GM19035 (cell line): ENCODE results near the gene DEGS2.

ENCODE experiments used
- ATAC-seq: cut with Tn5 transposase; IDR thresholded peaks from one replicate; pipeline ENCODE4 v1.9.1; 2021; ENCODE audit not compliant: unreplicated experiment

DEGS2 gene

DNA sequence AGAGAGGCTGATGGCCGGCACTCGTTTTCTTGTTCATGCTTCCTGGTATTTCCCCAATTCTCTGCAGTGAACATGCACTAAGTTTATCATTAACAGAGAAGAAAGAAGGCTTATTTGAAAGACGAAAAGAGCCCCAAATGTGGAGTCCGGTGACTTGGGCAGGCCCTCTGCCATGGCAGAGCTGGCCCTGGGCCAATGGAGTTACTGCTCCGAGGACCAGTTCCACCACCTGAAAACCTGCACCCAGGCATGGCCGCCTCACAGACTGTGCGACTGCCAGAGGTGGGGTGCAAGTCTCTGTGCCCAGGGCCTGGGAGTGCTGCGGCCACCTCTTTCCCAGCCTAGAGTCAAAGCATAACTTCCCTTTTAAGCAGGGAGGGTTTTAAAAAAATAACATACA lies 24.9 kb downstream of the DEGS2 start:
- no peak for ATAC-seq

DNA sequence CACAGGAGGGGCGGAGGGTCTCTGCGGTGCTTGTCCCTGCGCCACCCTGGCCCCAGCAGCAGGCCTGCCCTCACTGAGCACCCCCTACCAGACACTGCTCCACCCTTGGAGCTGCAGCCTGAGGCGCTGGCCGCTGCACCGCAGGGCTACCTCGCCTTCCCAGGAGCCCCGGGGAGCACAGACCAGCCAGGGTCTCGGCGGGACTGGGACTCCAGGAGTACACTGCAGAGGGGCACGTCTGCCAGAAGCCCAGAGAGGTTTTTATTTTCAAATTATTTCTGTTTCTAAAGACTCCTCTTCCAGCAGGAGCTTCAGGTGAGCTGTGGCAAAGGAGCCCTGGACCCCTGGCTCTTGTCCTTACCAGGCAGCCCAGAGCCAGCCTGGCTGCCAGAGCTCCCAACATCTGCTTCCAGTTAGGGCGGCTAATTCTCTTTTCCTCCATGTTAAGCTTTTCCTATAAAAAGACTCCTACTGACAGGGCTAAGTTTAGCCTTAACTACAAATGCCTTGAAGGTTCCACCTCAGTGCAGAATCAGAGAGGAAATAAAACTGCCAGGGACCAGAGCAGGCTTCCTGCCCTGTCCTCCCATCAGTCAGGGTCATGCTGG lies 26.4 kb downstream of the DEGS2 start:
- ATAC-seq = no peak

DNA sequence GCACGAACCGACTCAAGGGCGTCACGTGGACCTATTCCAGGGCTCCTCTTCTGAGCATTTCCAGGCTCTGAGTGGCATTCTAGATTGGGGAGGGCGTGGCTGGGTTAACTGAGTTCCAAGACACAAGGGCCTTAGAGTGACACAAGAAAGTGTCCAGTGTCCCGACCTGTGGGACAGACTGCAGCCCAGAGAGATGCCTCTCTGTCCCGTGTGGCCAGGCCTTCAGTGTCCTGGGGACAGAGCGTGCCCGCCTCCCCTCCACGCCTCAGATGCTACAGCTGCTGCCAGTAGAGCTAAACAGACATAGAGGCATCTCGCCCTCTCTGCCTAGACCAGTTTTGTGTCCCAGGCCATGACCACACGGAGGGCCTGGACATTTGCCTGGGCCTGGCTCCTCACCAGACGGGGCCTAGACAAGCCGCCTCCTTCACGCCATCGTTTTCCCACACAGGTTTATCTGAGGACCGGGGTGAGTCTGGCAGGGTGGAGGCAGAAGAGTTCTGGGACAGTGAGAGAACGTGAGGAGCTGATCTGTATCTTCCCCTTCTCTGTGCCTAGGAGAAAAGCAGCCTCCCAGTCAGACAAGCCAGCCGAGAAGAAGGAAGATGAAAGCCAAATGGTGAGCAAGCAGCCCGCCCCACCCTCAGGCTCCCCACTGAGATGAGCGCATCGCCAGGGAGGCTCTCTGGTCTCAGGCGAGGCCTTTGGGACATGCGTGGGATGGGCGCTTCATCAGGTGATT lies 27.1 kb downstream of the DEGS2 start:
- ATAC-seq = no peak

DNA sequence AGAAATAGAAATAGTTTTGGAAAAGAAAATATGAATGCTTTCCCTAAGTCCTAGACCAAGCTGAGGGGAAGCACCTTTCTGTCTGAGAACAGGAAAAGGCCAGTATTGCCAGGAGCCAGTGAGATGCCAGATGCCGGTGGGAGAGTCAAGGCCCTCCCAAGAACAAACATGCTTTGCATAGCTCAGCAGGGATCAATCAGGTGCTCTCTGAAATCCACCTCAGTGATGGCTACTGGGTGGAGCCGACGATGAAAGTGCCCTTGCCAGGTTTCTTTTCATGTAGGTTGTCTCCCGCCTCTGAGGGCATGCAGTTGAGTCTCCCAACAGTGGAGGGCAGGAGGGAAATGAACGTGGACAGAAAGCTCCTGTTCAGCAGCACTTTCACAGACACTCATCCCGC lies 28.3 kb downstream of the DEGS2 start:
- ATAC-seq = no peak

DNA sequence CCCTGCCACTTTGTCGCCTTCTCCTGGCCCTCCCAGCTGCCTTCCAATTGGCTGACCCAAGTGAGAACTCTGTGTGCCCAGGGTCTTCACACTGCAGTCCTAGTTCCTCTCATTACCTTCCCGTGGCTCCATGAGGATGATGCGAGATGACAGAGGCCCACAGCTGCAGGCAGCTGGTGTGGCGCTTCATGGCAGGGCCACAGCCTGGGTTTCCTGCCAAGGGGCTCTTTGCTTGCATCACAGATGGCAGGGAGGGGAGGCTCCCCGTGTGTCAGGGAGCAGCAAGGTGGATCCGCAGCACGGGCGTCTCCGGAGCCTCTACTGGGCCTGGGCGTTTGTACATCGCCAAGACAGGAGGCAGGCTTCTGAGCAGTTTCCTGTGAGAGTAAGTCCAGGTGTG lies 28.9 kb downstream of the DEGS2 start:
- no peak for ATAC-seq

DNA sequence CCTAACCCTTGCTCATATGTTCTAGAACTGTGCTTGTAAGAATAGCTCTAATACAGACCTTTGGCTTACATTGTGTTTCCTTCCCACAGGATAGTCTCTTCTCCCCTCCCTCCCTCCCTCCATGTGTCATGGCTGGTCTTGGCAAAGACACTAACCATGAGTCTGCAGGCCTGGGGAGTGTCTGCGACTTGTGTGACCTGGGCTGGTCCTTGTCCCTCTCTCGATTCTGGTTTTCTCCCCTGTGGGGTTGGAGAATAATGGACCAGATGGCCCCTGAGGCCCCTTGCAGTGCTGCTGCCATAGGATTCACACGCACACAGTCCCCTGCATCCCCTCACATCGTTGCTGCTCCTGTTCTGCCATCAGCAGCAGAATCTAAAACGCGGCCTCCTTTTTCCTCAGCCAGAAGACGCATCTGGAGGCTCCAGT lies 30.3 kb downstream of the DEGS2 start:
- ATAC-seq = no peak

DNA sequence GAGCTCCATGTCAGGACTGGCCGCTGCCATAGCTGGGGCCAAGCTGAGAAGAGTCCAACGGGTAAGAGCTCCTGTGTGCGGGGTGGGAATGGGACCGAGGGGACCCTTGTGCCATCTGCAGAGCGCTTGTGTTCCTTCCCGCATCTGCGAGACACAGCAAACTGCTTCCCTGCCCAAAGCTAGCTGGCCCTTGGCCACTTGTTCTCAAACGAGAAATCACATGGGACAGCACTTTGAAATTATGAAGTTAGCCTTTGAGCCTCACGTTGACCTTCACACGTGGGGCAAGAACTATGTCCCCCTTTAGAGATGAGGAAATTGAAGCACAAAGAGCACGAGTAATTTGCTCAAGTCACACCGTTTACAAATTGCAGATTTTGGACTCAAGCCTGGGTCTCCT lies 30.8 kb downstream of the DEGS2 start:
- no peak for ATAC-seq

DNA sequence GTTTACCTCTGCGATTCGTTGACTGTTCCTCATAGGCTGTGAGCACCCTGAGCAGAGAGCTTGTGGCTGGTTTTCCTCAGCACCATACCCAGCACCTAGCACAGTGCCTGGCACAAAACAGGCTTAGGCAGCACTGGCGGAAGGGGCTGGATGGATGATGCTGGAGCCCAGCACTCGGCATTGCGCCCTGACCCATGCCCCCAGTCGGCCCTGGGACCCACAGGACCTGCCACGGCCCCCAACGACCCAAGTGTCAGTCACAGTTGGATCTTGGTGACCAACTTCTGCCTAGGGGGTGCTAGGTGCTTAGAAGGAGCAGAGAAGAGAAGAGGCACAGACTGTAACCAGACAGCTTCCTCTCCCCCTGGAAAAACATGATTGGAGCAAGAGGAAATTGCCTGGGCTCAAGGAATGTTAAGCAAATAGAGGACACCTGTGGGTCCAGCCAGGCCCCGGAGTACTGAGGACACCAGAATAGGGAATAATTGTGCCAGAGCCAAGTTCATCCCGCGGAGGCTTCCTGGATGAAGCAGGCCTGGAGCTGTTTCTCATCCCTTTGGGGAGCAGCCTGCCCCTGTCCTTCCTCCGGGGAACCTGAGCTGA lies 31.5 kb downstream of the DEGS2 start:
- no peak for ATAC-seq

DNA sequence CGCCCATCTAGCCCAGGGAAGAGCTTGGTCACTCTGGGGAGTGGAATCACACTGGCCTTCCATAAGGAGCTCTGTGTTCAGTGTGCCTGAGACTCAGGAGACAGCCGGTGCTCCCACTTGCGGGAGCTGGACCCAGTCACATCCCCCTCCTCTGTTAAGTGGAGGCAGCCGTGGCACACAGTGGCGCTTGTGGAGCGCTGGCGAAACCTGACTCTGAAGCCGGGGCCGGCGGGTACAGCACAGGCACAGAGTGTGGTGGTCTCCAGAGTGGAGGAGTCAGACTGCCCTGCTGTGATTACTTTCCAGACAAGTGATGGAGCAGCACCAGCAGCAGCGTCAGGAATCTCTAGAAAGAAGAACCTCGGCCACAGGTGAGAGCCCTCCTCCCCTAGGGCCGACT lies 33.0 kb downstream of the DEGS2 start:
- ATAC-seq = no peak

DNA sequence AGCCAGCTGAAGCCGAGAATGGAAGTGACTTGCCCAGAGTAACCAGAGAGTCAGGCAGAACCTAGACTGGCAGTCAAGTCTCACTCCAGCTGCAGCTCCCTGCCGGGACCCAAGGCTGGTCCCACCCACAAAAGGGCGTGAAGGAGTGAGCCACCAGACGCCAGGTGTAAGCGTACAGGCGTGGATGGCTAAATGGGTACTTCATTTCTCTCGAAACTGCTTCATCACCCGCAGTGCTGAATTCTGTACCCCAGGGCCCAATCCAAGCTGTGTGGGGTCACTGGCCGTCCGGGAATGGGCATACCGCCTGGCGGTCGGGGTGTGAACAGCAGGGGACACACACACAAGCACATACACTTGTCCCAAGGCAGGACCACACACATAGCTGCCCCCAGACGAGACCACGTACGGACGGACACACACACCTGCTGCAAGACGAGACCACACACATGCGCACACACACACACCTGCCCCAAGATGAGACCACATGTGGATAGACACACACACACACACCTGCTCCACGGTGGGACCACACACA lies 34.8 kb downstream of the DEGS2 start:
- ATAC-seq = no peak

DNA sequence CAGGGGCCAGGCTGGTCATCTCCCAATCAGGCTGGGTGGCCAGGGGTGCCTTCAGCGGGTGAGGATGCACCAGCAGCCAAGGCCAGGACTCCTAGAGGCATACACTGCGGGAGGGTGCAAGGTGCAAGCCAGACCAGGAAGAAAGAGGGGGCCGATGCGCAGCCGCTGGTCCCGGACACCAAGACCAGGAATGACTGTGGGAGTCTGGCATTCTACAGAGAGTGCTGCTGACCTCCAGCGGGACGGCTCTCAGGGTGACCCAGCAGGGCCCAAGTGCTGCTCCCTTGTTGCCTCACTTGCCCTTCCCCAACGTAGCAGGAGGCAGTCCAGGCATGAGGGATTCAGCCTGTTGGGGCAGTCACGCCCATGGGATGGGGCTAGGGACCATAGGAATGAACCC lies 35.8 kb downstream of the DEGS2 start:
- ATAC-seq = no peak

DNA sequence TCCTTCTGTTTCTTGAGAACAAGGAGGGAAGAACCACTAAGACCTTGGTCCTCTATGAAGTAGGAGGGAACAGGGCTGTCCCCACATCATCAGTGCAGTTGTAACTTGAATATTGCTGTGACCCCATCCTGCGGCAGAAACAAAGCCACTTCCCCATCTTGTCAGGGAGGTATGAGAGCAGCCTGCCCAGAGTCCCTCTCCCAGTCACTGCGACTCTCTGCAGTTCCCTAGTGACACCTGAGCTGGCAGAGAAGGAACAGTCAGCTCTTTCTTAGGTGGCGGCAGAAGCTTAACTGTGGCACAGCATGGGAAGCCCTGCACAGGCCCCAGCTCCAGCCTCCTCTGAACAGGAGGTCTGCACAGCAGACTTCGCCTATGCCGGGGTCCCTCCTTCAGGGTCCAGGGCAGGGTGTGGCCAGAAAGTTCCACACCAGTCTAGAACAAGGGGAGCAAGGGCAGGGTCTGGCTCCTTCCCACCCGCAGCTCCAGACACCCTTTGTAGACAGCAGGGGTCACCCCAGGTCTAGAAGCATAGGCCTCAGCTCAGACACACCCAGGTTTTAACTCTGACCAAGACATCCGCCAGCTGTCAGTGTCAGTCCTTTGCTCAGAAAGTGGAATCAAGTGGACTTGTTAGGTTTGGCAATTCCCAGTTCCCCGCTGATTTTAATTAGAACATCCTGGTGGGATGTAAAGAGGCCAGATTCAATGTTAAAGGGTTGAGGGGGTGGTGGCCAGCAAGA lies 36.8 kb downstream of the DEGS2 start:
- ATAC-seq = no peak

DNA sequence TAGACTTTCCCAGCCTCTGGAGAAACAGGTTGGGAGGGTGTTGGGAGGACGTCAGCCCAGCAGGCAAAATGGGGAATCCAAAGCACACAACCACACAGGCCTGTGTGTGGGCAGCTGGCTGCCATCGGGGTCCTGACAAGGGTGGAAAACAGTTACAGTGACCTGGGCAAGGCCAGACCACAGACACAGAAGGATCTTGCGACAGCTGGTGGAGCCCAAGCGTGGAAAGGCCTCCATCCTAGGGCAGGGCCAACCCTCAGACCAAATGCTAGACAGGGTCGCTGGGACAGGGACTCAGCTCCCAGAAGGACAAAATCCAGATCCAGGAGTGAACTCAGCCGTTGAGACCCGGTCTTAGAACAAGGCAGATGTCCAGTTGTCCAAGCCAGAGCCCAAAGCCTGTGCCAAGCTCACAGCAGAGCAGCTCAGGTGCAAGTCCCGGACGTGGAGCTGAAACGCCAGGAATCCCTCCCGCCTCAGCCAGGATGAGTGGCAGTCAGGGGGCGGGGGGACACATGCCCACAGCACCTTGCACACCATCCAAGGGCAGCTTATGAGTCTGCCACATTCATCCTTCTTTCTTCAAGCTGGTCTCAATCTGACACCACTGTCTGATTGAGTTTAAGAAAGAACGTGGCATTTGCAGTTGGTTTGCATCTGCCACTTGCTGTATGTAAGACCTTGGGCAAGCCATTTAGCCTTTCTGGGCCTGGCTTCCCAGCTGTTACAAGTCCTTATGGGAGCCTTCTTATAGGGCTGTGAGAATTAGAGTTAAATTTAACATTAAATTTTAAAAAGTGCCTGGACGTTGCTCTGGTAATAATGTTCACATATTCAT lies 37.6 kb downstream of the DEGS2 start:
- ATAC-seq = no peak

DNA sequence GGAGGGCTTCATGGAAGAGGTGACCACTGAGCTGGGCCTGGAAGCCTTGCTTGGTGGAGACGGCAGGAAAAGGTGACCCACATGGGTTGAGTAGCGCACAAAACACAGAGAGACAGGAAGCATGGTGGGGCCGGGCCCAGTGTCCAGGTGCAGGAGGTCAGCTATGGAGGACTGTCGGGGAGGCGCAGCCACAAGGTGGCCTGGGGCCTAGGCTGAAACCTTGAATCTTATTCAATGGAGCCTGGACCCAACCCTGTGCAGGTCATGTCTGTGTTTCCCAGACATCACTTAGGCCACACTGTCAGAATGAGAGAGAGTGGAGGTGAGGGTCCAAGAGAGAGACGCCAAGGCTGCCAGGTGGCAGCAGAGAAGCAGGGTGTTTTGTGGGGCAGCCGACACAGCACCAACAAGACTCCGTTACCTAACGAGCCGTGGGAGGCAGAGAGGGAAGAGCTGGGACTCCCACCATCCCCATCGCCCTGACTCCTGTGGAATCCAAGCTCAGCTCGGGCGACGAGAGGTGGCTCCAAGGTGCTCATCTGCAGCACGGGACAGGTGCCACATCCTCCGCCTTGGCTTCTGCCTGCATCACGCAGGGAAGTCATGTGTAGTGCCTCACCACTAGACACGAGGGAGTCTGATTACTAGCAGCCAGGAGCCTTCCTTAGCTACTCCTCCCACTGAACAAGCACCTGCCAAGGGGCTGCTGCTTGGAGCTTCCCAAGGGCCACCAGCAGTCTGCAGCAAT lies 38.7 kb downstream of the DEGS2 start:
- no peak for ATAC-seq

DNA sequence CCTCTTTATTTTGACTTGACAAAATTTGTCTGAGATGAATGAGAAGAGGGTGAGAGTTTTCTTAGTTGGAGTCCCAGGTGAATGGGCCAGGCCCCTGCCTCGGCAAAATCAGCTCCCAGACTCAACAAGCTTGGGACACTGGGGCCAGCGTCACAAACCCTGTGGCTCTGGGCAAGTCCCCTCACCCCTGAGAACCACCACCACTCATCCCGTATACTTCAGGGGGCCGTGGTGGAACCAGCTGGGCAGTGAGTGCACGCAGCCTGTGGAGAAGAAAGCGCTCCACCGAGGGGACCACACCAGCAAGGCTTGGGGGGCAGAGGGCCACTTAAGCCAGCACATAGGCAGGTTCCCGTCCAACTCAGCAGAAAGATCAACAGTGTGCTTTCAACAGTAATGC lies 40.2 kb downstream of the DEGS2 start:
- no peak for ATAC-seq

DNA sequence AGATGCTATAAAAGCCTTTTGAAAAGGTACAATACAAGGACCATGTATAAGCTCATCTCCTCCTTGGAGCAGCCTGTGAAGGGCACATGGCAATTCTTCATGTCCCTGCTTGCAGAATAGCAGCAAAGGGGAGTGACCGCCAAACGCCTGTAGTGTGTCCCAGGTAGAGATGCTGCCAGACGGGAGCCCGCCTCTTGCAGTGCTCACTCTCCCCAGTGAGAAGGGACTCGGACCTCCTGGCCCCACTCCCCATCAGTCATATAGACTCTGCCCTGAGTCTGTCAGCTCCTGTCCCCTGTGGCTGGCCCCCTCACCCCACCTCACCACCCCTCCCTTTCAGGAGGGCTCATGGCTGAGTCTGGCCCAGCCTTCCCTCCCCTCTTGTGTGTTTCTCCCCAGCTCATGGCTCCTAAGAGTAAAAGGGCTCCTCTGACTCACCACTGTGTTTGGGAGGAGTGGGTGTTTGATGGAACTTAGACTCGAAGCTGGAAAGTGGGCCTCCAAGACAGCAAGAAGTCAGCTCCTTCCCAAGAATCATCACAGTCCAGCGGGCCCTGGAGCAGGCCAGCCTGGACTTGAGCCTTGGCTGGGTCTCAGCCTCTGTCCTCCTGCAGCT lies 40.9 kb downstream of the DEGS2 start:
- no peak for ATAC-seq

DNA sequence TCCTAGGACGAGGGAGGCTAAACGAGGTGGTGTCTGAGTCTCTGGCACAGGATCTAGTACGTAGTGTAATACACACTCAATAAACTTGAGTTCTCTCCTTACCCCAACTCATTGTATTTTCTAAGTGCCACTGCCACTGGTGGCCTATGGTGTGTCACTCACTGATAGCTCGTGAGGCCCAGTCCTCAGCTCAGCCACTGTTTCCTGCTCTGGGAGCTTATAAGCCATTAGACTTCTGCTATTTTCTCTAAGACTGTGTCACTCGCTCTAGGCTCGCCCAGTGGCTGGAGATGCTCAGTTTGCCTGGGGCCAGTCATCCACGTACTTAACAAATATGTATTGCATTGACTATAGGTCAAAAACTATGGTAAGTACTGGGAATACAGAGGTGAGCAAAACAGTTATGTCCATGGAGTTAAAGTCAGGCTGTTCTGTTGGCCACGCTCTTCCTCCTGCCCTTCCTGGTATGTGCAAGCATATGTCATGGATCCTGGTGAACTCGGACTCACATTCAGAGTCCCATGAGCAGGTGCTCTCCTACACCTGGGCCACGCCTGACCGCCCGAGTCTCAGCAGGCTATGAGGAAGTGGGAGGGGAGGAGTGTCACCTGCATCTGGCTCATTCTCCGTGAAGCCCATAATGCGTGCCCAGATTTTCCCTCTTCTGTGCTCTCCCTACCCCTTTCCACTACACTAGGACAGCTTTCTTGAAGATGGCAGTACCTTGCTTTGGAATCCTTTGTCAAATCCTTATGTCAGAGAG lies 41.6 kb downstream of the DEGS2 start:
- no peak for ATAC-seq

DNA sequence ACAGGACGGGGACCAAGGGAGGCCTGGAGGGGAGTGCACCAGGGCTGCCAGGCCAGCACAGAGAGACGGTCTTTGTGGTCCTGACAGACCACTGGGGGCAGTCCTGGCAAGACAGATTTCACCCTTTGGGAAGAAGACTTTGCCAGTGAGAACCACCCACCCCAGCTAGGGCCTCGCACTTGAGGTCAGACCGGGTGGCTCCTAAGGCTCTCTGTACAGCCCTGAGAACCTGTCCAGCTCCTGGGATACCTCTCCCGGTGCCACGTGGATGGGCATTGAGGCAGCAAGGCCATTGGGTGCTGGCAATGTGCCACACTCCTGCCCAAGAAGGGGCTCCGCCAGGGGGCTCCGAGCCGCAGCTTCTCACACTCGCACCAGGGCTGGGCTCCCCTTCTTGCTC lies 42.4 kb downstream of the DEGS2 start:
- ATAC-seq = no peak

DNA sequence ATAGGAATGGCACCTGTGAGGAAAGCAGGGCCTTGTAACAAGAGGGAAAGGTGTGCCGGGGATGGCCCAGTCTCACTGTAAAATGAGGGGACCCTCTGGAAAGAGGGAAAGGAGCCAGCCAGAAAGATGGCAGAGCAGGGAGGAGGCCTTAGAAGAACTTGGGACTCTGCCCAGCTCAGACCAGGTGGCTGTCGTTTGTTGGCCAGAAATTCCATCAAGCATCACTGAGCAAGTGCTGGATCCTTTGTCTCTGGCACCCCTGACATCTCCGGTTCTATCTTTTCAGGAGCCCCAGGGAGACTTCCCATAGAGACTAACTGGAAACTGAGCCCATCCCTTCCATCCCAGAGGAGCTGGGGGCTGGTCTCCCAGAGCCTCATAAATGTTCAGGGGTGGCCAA lies 43.3 kb downstream of the DEGS2 start:
- ATAC-seq = no peak
